Measurements from ENCODE around the gene ITPR2.

DNA sequence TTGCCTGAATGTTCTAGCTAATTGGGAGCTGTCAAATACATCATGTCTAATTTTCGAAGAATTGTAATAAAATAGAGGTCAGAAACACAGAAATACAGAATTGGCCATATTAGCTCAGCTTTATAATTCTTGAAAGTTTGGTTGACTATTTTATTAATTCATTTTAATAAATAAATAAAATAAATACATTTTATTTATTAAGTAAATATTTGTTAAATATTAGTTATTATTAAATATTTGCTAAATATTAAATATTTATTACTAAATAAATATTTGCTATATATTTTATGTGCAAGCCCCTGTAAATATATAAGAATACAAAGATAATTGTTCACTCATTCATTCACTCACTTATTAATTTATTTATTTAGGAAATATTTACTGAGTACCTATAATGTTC, 406.3 kb downstream of the ITPR2 start:
- TF ChIP-seq POLR2A (IDR thresholded peaks at IDR 0.05) = no peak
- TF ChIP-seq, protein P1, sequence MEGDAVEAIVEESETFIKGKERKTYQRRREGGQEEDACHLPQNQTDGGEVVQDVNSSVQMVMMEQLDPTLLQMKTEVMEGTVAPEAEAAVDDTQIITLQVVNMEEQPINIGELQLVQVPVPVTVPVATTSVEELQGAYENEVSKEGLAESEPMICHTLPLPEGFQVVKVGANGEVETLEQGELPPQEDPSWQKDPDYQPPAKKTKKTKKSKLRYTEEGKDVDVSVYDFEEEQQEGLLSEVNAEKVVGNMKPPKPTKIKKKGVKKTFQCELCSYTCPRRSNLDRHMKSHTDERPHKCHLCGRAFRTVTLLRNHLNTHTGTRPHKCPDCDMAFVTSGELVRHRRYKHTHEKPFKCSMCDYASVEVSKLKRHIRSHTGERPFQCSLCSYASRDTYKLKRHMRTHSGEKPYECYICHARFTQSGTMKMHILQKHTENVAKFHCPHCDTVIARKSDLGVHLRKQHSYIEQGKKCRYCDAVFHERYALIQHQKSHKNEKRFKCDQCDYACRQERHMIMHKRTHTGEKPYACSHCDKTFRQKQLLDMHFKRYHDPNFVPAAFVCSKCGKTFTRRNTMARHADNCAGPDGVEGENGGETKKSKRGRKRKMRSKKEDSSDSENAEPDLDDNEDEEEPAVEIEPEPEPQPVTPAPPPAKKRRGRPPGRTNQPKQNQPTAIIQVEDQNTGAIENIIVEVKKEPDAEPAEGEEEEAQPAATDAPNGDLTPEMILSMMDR (IDR thresholded peaks at IDR 0.05) = no peak
